Suppressor macrophage treated with lipopolysaccharide for 1 hour (primary cell): ENCODE measurements around the gene SGK1.
"Not testable (repeated sequence)": the region's sequence is repeated elsewhere in the genome, so short reads cannot be mapped to it uniquely, and the experiment has no call there.

ENCODE experiments used
- DNase-seq, 3 donors: peaks; one replicate each; pipeline ENCODE4 v3.0.0-alpha.2; 2020 to 2022

Gene SGK1

GRCh38 chr6:134249759-134250602 is 67.9 kb downstream of the SGK1 start:
- peak; percentile 37 to 64 (median 60) for DNase-seq

- DNase-seq = peak; percentile 80 to 86 (median 84)
Observed at GRCh38 chr6:134249239-134249758, 68.6 kb downstream of the SGK1 start.

GRCh38 chr6:134247844-134248580 is 69.9 kb downstream of the SGK1 start:
- DNase-seq = no peak

GRCh38 chr6:134247231-134247833 is 70.6 kb downstream of the SGK1 start:
- peak; percentile 85 to 94 (median 91) for DNase-seq

- peak in 2 of 3 donors; percentile 37 to 38 for DNase-seq
Observed at GRCh38 chr6:134245706-134246105, 72.2 kb downstream of the SGK1 start.

- DNase-seq = no peak
Observed at GRCh38 chr6:134245041-134245440, 72.9 kb downstream of the SGK1 start.

GRCh38 chr6:134240665-134241431 is 77.1 kb downstream of the SGK1 start:
- peak; percentile 91 to 94 (median 94) for DNase-seq

- DNase-seq = no peak
Observed at GRCh38 chr6:134238960-134239795, 78.7 kb downstream of the SGK1 start.

GRCh38 chr6:134238006-134238405 is 79.9 kb downstream of the SGK1 start:
- DNase-seq = no peak

- DNase-seq = peak; percentile 80 to 95 (median 94)
Observed at GRCh38 chr6:134235937-134236751, 81.8 kb downstream of the SGK1 start.

- DNase-seq = not testable (repeated sequence)
Observed at GRCh38 chr6:134235334-134235733, 82.6 kb downstream of the SGK1 start.

GRCh38 chr6:134233180-134233955 is 84.5 kb downstream of the SGK1 start:
- DNase-seq = peak; percentile 58 to 71 (median 70)

- DNase-seq = no peak
Observed at GRCh38 chr6:134230940-134231339, 87.0 kb downstream of the SGK1 start.

- peak; percentile 91 to 96 (median 95) for DNase-seq
Observed at GRCh38 chr6:134230087-134230700, 87.7 kb downstream of the SGK1 start.

GRCh38 chr6:134229520-134229919 is 88.4 kb downstream of the SGK1 start:
- DNase-seq = no peak

GRCh38 chr6:134223796-134224420 is 94.0 kb downstream of the SGK1 start:
- DNase-seq = no peak

GRCh38 chr6:134221250-134221649 is 96.7 kb downstream of the SGK1 start:
- no peak for DNase-seq

- DNase-seq = no peak
Observed at GRCh38 chr6:134217798-134218140, 100.1 kb downstream of the SGK1 start.
